SK-N-MC (cell line): ENCODE data around the gene AKAP1.

Experiments used
- DNase-seq: peaks from one replicate; pipeline ENCODE4 v3.0.0-alpha.2; 2011; ENCODE audit warnings: low read depth, low spot score
- H3K27ac ChIP-seq: fragments of 200-600 bp; sonication (generic); 2 replicates; pipeline ENCODE4 v1.5.1; 2016; ENCODE audit warnings: mixed run types
- H3K36me3 ChIP-seq: fragments of 200-600 bp; sonication (generic); 2 replicates; pipeline ENCODE4 v1.6.1; 2017; ENCODE audit warnings: antibody characterized with exemption, low read length, mixed read lengths; ENCODE audit not compliant: insufficient read depth
- H3K4me3 ChIP-seq: fragments of 200-600 bp; sonication (generic); 2 replicates; pipeline ENCODE4 v1.5.1; 2016
- H3K9ac ChIP-seq: fragments of 200-600 bp; sonication (generic); 2 replicates; pipeline ENCODE4 v1.8.0; 2017; ENCODE audit warnings: mixed run types, mixed read lengths; ENCODE audit not compliant: insufficient read length
- H3K9me3 ChIP-seq: fragments of 200-600 bp; sonication (generic); 2 replicates; pipeline ENCODE4 v1.6.1; 2017; ENCODE audit warnings: low read depth, mild to moderate bottlenecking, antibody characterized with exemption, low read length, moderate library complexity, mixed read lengths
- EZH2 ChIP-seq: fragments of 200-600 bp; sonication (generic); IDR thresholded peaks from one replicate; pipeline ENCODE4 v1.6.1; 2017; ENCODE audit warnings: antibody characterized with exemption
- FOXP2 ChIP-seq: optimal IDR thresholded peaks from 2 replicates; pipeline ENCODE3; 2011; ENCODE audit warnings: mild to moderate bottlenecking, moderate library complexity; ENCODE audit not compliant: insufficient read depth; ENCODE audit errors: extremely low read length, control extremely low read depth
- POLR2AphosphoS5 ChIP-seq: IDR thresholded peaks from 2 replicates; pipeline ENCODE4 v1.6.1; 2012; ENCODE audit warnings: mild to moderate bottlenecking, low read depth, low read length, borderline replicate concordance

AKAP1 gene

GRCh38 chr17:57106107-57106835 is 21.2 kb downstream of the AKAP1 start:
- no peak overlapping the region for H3K27ac ChIP-seq
- no peak overlapping the region for H3K9ac ChIP-seq
- H3K4me3 ChIP-seq: no peak overlapping the region
- TF ChIP-seq EZH2: no peak
- TF ChIP-seq POLR2AphosphoS5: no peak
- TF ChIP-seq FOXP2: no peak
- no peak for DNase-seq
- no peaks in the 10 kb centered on the region for H3K9me3 ChIP-seq
- H3K36me3 ChIP-seq: no peaks in the 10 kb centered on the region; the same call in 1 of the 2 replicates

- DNase-seq: no peak
- peaks cover under 1% of the 10 kb centered on the region; the same call in 1 of the 2 replicates for H3K36me3 ChIP-seq
- TF ChIP-seq FOXP2 (no peak), POLR2AphosphoS5 (no peak), EZH2 (no peak)
- H3K4me3 ChIP-seq: no peak overlapping the region
- H3K9me3 ChIP-seq: no peaks in the 10 kb centered on the region
- H3K9ac ChIP-seq: no peak overlapping the region
- no peak overlapping the region for H3K27ac ChIP-seq
Measured at GRCh38 chr17:57106836-57107497, 21.9 kb downstream of the AKAP1 start.

- no peak overlapping the region for H3K9ac ChIP-seq
- H3K36me3 ChIP-seq: peaks cover 3% of the 10 kb centered on the region; the same call in 1 of the 2 replicates
- DNase-seq: no peak
- H3K9me3 ChIP-seq: no peaks in the 10 kb centered on the region
- TF ChIP-seq POLR2AphosphoS5 (no peak), EZH2 (no peak), FOXP2 (no peak)
- H3K4me3 ChIP-seq: no peak overlapping the region
- H3K27ac ChIP-seq: no peak overlapping the region
Measured at GRCh38 chr17:57107498-57108101, 22.6 kb downstream of the AKAP1 start.

GRCh38 chr17:57108671-57109392 is 23.8 kb downstream of the AKAP1 start:
- no peak overlapping the region for H3K4me3 ChIP-seq
- H3K9ac ChIP-seq: no peak overlapping the region
- TF ChIP-seq POLR2AphosphoS5: no peak
- no peak for TF ChIP-seq EZH2
- no peak for TF ChIP-seq FOXP2
- H3K27ac ChIP-seq: no peak overlapping the region
- peaks cover 5% of the 10 kb centered on the region; the same call in 1 of the 2 replicates for H3K36me3 ChIP-seq
- no peaks in the 10 kb centered on the region for H3K9me3 ChIP-seq
- DNase-seq: no peak

GRCh38 chr17:57109393-57110151 is 24.5 kb downstream of the AKAP1 start:
- H3K9ac ChIP-seq: no peak overlapping the region
- no peak overlapping the region for H3K4me3 ChIP-seq
- no peaks in the 10 kb centered on the region for H3K9me3 ChIP-seq
- no peak overlapping the region for H3K27ac ChIP-seq
- TF ChIP-seq POLR2AphosphoS5 (no peak), FOXP2 (no peak), EZH2 (no peak)
- DNase-seq: no peak
- H3K36me3 ChIP-seq: peaks cover 13% of the 10 kb centered on the region; the same call in 1 of the 2 replicates

GRCh38 chr17:57110152-57110542 is 25.1 kb downstream of the AKAP1 start:
- peaks cover 16% of the 10 kb centered on the region; the same call in 1 of the 2 replicates for H3K36me3 ChIP-seq
- DNase-seq: no peak
- no peak for TF ChIP-seq POLR2AphosphoS5
- no peak overlapping the region for H3K9ac ChIP-seq
- no peaks in the 10 kb centered on the region for H3K9me3 ChIP-seq
- no peak overlapping the region for H3K4me3 ChIP-seq
- H3K27ac ChIP-seq: no peak overlapping the region

- no peak overlapping the region for H3K27ac ChIP-seq
Measured at GRCh38 chr17:57110579-57111325, 25.7 kb downstream of the AKAP1 start.

More at GRCh38 chr17:57110579-57111325, 25.7 kb downstream of the AKAP1 start:
- Histone ChIP-seq H3K9ac (no peak overlapping the region), H3K36me3 (peaks cover 16% of the 10 kb centered on the region; the same call in 1 of the 2 replicates), H3K4me3 (no peak overlapping the region), H3K9me3 (no peaks in the 10 kb centered on the region)
- DNase-seq: no peak
- TF ChIP-seq POLR2AphosphoS5 (no peak), EZH2 (no peak), FOXP2 (no peak)
